WTC11 (cell line): Measurements from ENCODE around the gene HLF.

Experiments
- FOXP1 ChIP-seq: sonication (generic); formaldehyde crosslinking; IDR thresholded peaks from 2 replicates; pipeline ENCODE4 v1.8.0; 2022; ENCODE audit warnings: missing genetic modification reagents, mild to moderate bottlenecking, moderate library complexity, borderline replicate concordance
- SP1 ChIP-seq: sonication (generic); formaldehyde crosslinking; conservative IDR thresholded peaks from 2 replicates; pipeline ENCODE4 v1.8.1; 2022; ENCODE audit warnings: missing genetic modification reagents
- ZNF263 ChIP-seq: sonication (generic); formaldehyde crosslinking; IDR thresholded peaks from 2 replicates; pipeline ENCODE4 v1.8.1; 2022; ENCODE audit warnings: low read depth, mild to moderate bottlenecking, moderate library complexity, missing genetic modification reagents
- TF ChIP-seq, protein P1 (sequence below): sonication (generic); formaldehyde crosslinking; IDR thresholded peaks from 2 replicates; pipeline ENCODE4 v1.8.1; 2022; ENCODE audit warnings: low read depth, missing genetic modification reagents, borderline replicate concordance
- TF ChIP-seq, protein P2 (sequence below): sonication (generic); formaldehyde crosslinking; IDR thresholded peaks from 2 replicates; pipeline ENCODE4 v1.8.1; 2023; ENCODE audit warnings: mild to moderate bottlenecking, missing genetic modification reagents
- TF ChIP-seq, protein P3 (sequence below): fragments of 200-600 bp; IDR thresholded peaks from 2 replicates; pipeline ENCODE4 v1.8.0; 2022; ENCODE audit warnings: antibody characterized with exemption
- TF ChIP-seq, protein P4 (sequence below): sonication (generic); formaldehyde crosslinking; IDR thresholded peaks from 2 replicates; pipeline ENCODE4 v1.8.1; 2023; ENCODE audit warnings: mild to moderate bottlenecking, missing genetic modification reagents, borderline replicate concordance

DNA sequence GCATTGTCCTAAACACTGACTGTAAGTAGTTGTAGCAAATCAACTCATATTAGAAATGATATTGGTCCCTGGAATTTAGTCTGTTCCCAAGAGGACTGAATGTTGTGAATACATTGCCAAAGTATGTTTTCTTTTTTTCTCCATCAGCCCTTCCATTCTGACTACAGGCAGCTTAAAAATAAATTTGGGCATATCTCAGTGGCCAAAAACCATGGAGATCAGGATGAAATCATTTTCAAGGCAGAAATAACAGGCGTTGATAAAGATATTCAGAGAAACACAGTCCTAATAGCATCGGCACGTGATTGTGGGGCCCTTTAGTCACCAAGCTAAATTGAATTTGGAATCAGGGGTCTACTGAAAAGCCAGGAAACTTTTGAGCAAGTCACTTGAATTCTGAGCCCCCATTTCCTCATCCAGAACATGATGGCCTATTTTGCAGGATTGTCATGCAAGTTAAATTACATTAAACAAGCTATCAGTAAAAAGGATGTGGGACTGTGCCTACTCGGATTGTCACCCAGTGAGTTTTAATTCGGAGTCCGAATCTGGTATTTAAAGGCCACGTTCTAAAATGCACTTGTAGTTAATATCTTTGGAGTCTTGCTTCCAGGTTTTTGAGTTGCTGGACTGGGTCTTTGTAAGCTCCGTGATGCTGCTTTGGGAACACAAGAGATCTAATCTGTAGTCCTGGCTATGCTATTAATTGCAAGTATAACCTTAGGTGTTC lies 17.1 kb downstream of the HLF start:
- TF ChIP-seq, protein P1, sequence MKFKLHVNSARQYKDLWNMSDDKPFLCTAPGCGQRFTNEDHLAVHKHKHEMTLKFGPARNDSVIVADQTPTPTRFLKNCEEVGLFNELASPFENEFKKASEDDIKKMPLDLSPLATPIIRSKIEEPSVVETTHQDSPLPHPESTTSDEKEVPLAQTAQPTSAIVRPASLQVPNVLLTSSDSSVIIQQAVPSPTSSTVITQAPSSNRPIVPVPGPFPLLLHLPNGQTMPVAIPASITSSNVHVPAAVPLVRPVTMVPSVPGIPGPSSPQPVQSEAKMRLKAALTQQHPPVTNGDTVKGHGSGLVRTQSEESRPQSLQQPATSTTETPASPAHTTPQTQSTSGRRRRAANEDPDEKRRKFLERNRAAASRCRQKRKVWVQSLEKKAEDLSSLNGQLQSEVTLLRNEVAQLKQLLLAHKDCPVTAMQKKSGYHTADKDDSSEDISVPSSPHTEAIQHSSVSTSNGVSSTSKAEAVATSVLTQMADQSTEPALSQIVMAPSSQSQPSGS (CRISPR knock-in tag), result no peak
- TF ChIP-seq SP1 (CRISPR knock-in tag) (no peak), ZNF263 (no peak), FOXP1 (CRISPR knock-in tag) (no peak)
- TF ChIP-seq, protein P2, sequence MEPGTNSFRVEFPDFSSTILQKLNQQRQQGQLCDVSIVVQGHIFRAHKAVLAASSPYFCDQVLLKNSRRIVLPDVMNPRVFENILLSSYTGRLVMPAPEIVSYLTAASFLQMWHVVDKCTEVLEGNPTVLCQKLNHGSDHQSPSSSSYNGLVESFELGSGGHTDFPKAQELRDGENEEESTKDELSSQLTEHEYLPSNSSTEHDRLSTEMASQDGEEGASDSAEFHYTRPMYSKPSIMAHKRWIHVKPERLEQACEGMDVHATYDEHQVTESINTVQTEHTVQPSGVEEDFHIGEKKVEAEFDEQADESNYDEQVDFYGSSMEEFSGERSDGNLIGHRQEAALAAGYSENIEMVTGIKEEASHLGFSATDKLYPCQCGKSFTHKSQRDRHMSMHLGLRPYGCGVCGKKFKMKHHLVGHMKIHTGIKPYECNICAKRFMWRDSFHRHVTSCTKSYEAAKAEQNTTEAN (CRISPR knock-in tag), result no peak
- TF ChIP-seq, protein P3, sequence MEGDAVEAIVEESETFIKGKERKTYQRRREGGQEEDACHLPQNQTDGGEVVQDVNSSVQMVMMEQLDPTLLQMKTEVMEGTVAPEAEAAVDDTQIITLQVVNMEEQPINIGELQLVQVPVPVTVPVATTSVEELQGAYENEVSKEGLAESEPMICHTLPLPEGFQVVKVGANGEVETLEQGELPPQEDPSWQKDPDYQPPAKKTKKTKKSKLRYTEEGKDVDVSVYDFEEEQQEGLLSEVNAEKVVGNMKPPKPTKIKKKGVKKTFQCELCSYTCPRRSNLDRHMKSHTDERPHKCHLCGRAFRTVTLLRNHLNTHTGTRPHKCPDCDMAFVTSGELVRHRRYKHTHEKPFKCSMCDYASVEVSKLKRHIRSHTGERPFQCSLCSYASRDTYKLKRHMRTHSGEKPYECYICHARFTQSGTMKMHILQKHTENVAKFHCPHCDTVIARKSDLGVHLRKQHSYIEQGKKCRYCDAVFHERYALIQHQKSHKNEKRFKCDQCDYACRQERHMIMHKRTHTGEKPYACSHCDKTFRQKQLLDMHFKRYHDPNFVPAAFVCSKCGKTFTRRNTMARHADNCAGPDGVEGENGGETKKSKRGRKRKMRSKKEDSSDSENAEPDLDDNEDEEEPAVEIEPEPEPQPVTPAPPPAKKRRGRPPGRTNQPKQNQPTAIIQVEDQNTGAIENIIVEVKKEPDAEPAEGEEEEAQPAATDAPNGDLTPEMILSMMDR, result no peak
- TF ChIP-seq, protein P4, sequence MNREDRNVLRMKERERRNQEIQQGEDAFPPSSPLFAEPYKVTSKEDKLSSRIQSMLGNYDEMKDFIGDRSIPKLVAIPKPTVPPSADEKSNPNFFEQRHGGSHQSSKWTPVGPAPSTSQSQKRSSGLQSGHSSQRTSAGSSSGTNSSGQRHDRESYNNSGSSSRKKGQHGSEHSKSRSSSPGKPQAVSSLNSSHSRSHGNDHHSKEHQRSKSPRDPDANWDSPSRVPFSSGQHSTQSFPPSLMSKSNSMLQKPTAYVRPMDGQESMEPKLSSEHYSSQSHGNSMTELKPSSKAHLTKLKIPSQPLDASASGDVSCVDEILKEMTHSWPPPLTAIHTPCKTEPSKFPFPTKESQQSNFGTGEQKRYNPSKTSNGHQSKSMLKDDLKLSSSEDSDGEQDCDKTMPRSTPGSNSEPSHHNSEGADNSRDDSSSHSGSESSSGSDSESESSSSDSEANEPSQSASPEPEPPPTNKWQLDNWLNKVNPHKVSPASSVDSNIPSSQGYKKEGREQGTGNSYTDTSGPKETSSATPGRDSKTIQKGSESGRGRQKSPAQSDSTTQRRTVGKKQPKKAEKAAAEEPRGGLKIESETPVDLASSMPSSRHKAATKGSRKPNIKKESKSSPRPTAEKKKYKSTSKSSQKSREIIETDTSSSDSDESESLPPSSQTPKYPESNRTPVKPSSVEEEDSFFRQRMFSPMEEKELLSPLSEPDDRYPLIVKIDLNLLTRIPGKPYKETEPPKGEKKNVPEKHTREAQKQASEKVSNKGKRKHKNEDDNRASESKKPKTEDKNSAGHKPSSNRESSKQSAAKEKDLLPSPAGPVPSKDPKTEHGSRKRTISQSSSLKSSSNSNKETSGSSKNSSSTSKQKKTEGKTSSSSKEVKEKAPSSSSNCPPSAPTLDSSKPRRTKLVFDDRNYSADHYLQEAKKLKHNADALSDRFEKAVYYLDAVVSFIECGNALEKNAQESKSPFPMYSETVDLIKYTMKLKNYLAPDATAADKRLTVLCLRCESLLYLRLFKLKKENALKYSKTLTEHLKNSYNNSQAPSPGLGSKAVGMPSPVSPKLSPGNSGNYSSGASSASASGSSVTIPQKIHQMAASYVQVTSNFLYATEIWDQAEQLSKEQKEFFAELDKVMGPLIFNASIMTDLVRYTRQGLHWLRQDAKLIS (CRISPR knock-in tag), result no peak
